HG03442 (cell line): Measurements from ENCODE around the gene PCGF3.
"Not testable (repeated sequence)": the region's sequence is repeated elsewhere in the genome, so short reads cannot be mapped to it uniquely, and the experiment has no call there.

ENCODE experiments used
- ATAC-seq: cut with Tn5 transposase; IDR thresholded peaks from one replicate; pipeline ENCODE4 v1.9.1; 2021; ENCODE audit warnings: mild to moderate bottlenecking, moderate library complexity; ENCODE audit not compliant: unreplicated experiment

The PCGF3 gene

GRCh38 chr4:791898-792625 lies 86.4 kb downstream of the PCGF3 start:
- no peak for ATAC-seq

- no peak for ATAC-seq
These were observed 87.0 kb downstream of the PCGF3 start for GRCh38 chr4:792626-793092.

- ATAC-seq, result no peak
These were observed 87.6 kb downstream of the PCGF3 start for GRCh38 chr4:793093-793861.

GRCh38 chr4:793941-794621 lies 88.4 kb downstream of the PCGF3 start:
- ATAC-seq, result no peak

- ATAC-seq, result no peak
These were observed 89.5 kb downstream of the PCGF3 start for GRCh38 chr4:794900-795725.

GRCh38 chr4:795726-796119 lies 90.1 kb downstream of the PCGF3 start:
- ATAC-seq, result no peak

GRCh38 chr4:796206-796605 lies 90.6 kb downstream of the PCGF3 start:
- no peak for ATAC-seq

GRCh38 chr4:797066-797465 lies 91.4 kb downstream of the PCGF3 start:
- no peak for ATAC-seq

- no peak for ATAC-seq
These were observed 95.9 kb downstream of the PCGF3 start for GRCh38 chr4:801436-802124.

GRCh38 chr4:803884-804283 lies 98.3 kb downstream of the PCGF3 start:
- no peak for ATAC-seq

- ATAC-seq, result no peak
These were observed 99.2 kb downstream of the PCGF3 start for GRCh38 chr4:804804-805203.

- not testable (repeated sequence) for ATAC-seq
These were observed 101.3 kb downstream of the PCGF3 start for GRCh38 chr4:806979-807378.

- no peak for ATAC-seq
These were observed 102.2 kb downstream of the PCGF3 start for GRCh38 chr4:807792-808191.

GRCh38 chr4:808860-809570 lies 103.4 kb downstream of the PCGF3 start:
- ATAC-seq, result no peak

- ATAC-seq, result no peak
These were observed 108.3 kb downstream of the PCGF3 start for GRCh38 chr4:813900-814299.

- no peak for ATAC-seq
These were observed 108.7 kb downstream of the PCGF3 start for GRCh38 chr4:814312-814850.

GRCh38 chr4:815464-816146 lies 110.0 kb downstream of the PCGF3 start:
- ATAC-seq, result no peak

GRCh38 chr4:818106-818921 lies 112.7 kb downstream of the PCGF3 start:
- ATAC-seq, result no peak
